Calu3 (cell line): ENCODE data around the gene COL6A2. TPM values are rescaled to one million over a fixed set of nuclear protein-coding genes. Genes with fewer than 3 reads are reported as not detected.

Experiments used
- BruUV-seq: library from RNA; stranded (reverse); fragments of 400-500 nt; replicated peaks from 2 replicates; lab custom pipeline; 2021; lab: Mats Ljungman, UMichigan
- CTCF ChIA-PET: fragments of 300-600 bp; sonication (Branson Sonifier 250); formaldehyde crosslinking; loops from one replicate; lab custom pipeline; 2022; ENCODE audit warnings: antibody characterized with exemption; lab: Charles Lee
- DNase-seq: peaks from one replicate; pipeline ENCODE4 v3.0.0; 2022
- H3K27ac Mint-ChIP-seq: one replicate; pipeline ENCODE4 v1.8.0; 2022; ENCODE audit warnings: mixed read lengths; ENCODE audit not compliant: unreplicated experiment
- H3K27me3 Mint-ChIP-seq: one replicate; pipeline ENCODE4 v1.8.0; 2022; ENCODE audit warnings: mixed read lengths; ENCODE audit not compliant: unreplicated experiment
- H3K36me3 Mint-ChIP-seq: one replicate; pipeline ENCODE4 v1.8.0; 2022; ENCODE audit warnings: mild to moderate bottlenecking, moderate library complexity, mixed read lengths; ENCODE audit not compliant: insufficient read depth, unreplicated experiment
- H3K4me1 Mint-ChIP-seq: one replicate; pipeline ENCODE4 v1.8.0; 2022; ENCODE audit warnings: mild to moderate bottlenecking, low read depth, mixed read lengths; ENCODE audit not compliant: unreplicated experiment
- H3K4me3 Mint-ChIP-seq: one replicate; pipeline ENCODE4 v1.8.0; 2022; ENCODE audit warnings: mild to moderate bottlenecking, low read depth, moderate library complexity, mixed read lengths; ENCODE audit not compliant: unreplicated experiment
- H3K9me3 Mint-ChIP-seq: one replicate; pipeline ENCODE4 v1.8.0; 2022; ENCODE audit warnings: low read depth, mixed read lengths; ENCODE audit not compliant: unreplicated experiment
- CTCF ChIP-seq: fragments of 200-600 bp; IDR thresholded peaks from one replicate; pipeline ENCODE4 v1.8.0; 2022; ENCODE audit warnings: antibody characterized with exemption; ENCODE audit not compliant: unreplicated experiment
- intact Hi-C: fragments of 100-400 bp; cut with micrococcal nuclease; formaldehyde crosslinking; loops from one replicate; pipeline ENCODE4 v1.10.0; 2022; ENCODE audit not compliant: unreplicated experiment
- total RNA-seq: library from RNA; stranded (reverse); gene quantifications from 2 replicates; pipeline ENCODE4 v1.2.3, GENCODE V29; 2022

The COL6A2 gene
- total RNA-seq, 1 experiment from 2014 or later = 3.4 TPM

- intact Hi-C loops = no loop called here
- H3K27ac Mint-ChIP-seq = no peak overlapping the region
- DNase-seq = no peak
- H3K4me1 Mint-ChIP-seq = no peaks in the 10 kb centered on the region
- no peak overlapping the region for H3K4me3 Mint-ChIP-seq
- TF ChIP-seq CTCF = no peak
- H3K9me3 Mint-ChIP-seq = no peaks in the 10 kb centered on the region
- CTCF ChIA-PET = no interaction called here
- BruUV-seq = no TSS peak
- no peaks in the 10 kb centered on the region for H3K27me3 Mint-ChIP-seq
- H3K36me3 Mint-ChIP-seq = no peaks in the 10 kb centered on the region
Observed at GRCh38 chr21:46151261-46151988, 53.5 kb downstream of the COL6A2 start.

- no peaks in the 10 kb centered on the region for H3K4me1 Mint-ChIP-seq
- no peaks in the 10 kb centered on the region for H3K36me3 Mint-ChIP-seq
- no peak overlapping the region for H3K4me3 Mint-ChIP-seq
- no peak for TF ChIP-seq CTCF
- no peaks in the 10 kb centered on the region for H3K9me3 Mint-ChIP-seq
- H3K27ac Mint-ChIP-seq = no peak overlapping the region
- no peak for DNase-seq
- CTCF ChIA-PET = interaction anchor here (1.1 kb wide), 1 partner anchor 9 kb away, joined by 8 read pairs; no protein-coding TSS in a partner anchor
- intact Hi-C loops = no loop called here
- no peaks in the 10 kb centered on the region for H3K27me3 Mint-ChIP-seq
- no TSS peak for BruUV-seq
Observed at GRCh38 chr21:46151989-46152926, 54.3 kb downstream of the COL6A2 start.

GRCh38 chr21:46152927-46153246 is 55.0 kb downstream of the COL6A2 start:
- no peak overlapping the region for H3K27ac Mint-ChIP-seq
- no peak for TF ChIP-seq CTCF
- no peak for DNase-seq
- H3K9me3 Mint-ChIP-seq = no peaks in the 10 kb centered on the region
- no peaks in the 10 kb centered on the region for H3K4me1 Mint-ChIP-seq
- no peaks in the 10 kb centered on the region for H3K36me3 Mint-ChIP-seq
- H3K4me3 Mint-ChIP-seq = no peak overlapping the region
- intact Hi-C loops = no loop called here
- CTCF ChIA-PET = interaction anchor here (1.1 kb wide), 1 partner anchor 9 kb away, joined by 8 read pairs; no protein-coding TSS in a partner anchor
- BruUV-seq = no TSS peak
- no peaks in the 10 kb centered on the region for H3K27me3 Mint-ChIP-seq

- peak; percentile 17 for TF ChIP-seq CTCF
- CTCF ChIA-PET = interaction anchor here (0.5 to 1.1 kb wide), 2 partner anchors 10 to 189 kb away, joined by 3 to 8 read pairs; no protein-coding TSS in a partner anchor
- DNase-seq = peak; percentile 50
- Mint-ChIP-seq H3K27me3 (no peaks in the 10 kb centered on the region), H3K9me3 (no peaks in the 10 kb centered on the region), H3K36me3 (no peaks in the 10 kb centered on the region), H3K4me1 (no peaks in the 10 kb centered on the region), H3K27ac (no peak overlapping the region), H3K4me3 (no peak overlapping the region)
- BruUV-seq = no TSS peak
- intact Hi-C loops = no loop called here
Observed at GRCh38 chr21:46153247-46154154, 55.6 kb downstream of the COL6A2 start.
